GM15510 (cell line): ENCODE results near the gene EMID1.

Source experiments
- POLR2A ChIP-seq: IDR thresholded peaks from 3 replicates; pipeline ENCODE4 v1.6.1; 2011; ENCODE audit warnings: borderline replicate concordance; ENCODE audit not compliant: insufficient read length; ENCODE audit errors: extremely low read depth

EMID1 gene

DNA sequence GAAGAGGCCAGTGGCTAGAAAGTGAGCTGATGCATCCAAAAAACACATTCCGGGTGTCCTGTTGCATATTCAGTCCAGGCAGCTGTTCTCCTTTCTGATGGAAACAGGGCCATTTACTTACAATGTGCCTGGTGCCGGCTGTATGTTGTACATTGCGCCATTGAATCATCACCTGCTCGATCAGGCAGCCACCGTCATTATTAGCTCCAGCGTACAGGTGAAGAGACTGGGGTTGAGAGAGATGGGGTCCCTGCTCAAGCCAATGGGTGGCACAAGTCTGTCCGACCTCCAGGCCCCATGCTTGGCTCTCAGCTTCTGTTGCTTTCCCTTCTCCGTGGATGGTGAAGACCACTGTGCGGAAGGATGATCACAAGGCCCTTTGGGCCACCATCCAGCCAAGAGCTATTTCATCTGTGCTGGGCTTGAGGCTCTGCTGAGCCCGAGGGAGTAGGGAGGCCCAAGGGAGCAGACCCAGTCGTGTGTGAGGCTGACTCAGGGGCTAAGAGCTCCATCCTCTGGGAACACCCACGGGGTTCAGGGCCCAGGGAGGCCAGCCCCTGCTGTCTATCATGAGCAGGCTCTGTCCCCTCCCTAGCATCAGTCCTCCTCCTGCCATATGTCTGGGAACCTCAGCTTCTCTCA, 20.7 kb upstream of the EMID1 start:
- TF ChIP-seq POLR2A: no peak

GRCh38 chr22:29186302-29186701, 19.4 kb upstream of the EMID1 start:
- no peak for TF ChIP-seq POLR2A

DNA sequence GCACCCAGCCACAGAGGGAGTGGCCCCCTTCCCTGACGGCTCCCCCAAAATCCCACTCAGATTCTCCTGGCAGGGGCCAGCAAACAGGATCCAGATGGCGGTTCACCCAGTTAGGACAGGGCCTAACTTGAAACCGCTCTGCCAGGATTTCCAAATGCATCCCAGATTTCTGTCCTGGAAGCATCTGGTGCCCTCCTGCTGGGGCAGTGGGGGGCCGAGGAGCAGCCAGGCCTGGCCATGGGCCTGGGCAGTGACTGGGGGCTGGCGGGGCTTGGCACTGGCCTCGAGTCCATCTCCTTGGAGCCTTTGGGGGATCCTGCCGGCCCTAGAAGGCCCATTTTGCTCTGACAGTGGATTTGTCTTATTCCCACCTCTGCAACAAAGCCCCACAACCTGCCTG, 17.9 kb upstream of the EMID1 start:
- TF ChIP-seq POLR2A: no peak

GRCh38 chr22:29190051-29190450, 15.6 kb upstream of the EMID1 start:
- no peak for TF ChIP-seq POLR2A

GRCh38 chr22:29190918-29191317, 14.8 kb upstream of the EMID1 start:
- TF ChIP-seq POLR2A: no peak

DNA sequence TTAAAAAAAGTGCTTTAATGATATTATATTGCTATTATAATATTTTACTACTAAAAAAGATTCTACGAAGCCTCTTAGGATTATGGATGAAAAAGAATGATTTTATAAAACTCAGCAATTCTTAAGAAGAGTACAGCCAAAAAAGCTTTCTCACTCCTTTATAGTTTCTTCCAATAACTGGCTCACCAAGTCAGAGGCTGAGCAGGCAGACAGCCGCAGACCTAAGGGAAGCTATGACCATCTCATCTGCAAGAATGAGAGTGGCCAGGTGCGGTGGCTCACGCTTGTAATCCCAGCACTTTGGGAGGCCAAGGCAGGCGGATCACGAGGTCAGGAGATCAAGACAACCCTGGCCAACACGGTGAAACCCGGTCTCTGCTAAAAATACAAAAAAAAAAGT, 12.7 kb upstream of the EMID1 start:
- no peak for TF ChIP-seq POLR2A

DNA sequence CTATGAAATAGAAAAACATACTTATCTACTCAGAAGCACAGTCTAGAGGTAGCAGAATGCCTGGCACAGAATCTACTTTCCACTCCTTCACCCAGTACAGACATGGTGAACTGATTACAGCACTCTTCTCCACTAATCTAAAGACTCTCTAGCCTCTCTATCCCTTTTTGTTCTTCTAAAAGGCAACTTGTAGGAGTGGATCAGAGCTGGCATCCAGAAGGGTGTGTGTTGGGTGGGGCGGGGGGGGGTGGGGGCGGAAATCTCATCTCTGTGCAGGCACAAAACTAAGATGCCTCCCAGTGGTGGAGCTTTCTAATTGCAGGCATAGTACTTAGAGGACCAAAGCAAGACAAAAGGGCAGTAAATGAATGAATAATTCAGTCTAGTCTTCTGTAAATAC, 11.5 kb upstream of the EMID1 start:
- no peak for TF ChIP-seq POLR2A

- TF ChIP-seq POLR2A: no peak
Observed at GRCh38 chr22:29195118-29195963, 10.4 kb upstream of the EMID1 start.

- TF ChIP-seq POLR2A: no peak
Observed at GRCh38 chr22:29195964-29196666, 9.6 kb upstream of the EMID1 start.

DNA sequence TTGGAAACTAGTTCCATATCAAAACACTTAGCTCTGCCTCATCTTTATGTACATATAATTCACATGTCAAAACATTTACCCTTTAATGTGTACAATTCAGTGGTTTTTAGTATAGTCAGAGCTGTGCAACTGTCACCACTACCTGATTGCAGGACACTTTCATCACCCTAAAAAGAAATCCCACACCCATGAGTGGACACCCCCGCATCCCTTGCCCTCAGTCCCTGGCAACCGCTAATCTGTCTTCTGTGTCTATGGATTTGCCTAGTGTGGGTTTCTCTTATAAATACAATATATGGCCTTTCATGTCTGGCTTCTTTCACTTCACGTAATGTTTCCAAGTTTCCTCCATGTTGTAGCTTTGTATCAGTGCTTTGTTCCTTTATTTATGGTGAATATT, 8.6 kb upstream of the EMID1 start:
- TF ChIP-seq POLR2A: no peak

DNA sequence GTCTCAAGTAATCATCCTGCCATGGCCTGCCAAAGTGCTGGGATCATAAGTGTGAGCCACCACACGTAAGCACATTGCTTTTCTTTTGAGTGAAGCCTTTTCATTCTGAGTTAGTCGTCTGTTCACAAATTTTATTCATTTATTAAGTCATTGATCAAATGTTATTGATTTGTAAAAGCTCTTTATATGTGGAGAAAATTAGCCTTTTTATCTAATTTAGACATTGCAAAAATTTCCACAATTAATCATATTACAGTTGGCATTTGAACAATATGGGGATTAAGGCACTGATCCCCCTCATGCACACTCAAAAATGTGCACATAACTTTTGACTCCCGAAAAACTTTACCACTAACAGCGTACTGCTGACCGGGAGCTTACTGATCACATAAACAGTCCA, 7.5 kb upstream of the EMID1 start:
- no peak for TF ChIP-seq POLR2A

DNA sequence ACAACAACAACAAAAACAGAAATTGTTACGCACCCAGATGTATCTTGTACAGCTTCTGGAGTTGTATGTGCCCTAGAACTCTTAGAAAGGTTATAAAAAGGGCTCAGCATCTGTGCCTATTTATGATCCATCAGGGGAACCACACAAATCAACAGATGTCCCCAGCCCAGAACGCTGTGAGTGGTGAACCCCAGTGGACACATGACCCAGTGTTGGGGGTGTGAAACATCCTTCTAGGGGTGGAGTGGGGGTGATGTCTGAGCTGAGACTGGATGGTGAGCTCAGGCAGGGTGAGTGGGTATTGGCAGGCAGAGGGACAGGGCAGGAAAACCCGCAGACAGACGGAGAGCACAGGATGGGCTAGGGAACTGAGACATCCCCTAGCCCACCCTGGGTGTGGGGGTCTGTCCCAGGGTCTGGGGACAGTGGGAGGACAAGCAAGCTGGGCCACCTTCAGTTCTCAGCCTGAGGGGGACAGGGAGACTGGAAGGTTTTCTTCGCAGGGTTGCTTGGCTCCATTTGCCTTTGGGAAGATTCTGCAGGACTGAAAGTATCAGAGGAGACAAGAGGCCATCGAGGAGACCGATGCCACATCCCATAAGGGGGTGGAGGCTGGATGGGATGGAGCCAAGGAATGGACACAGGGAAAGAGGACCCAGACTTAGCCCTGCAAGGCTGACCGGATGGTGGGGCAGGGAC, 5.8 kb upstream of the EMID1 start:
- TF ChIP-seq POLR2A: no peak

- TF ChIP-seq POLR2A: no peak
Observed at GRCh38 chr22:29200901-29201300, 4.8 kb upstream of the EMID1 start.

- TF ChIP-seq POLR2A: no peak
Observed at GRCh38 chr22:29201782-29202181, 3.9 kb upstream of the EMID1 start.
